Activated gamma-delta T cell (primary cell): ENCODE results near the gene TTC39C.

ENCODE experiments used
- DNase-seq: peaks from one replicate; lab custom pipeline; 2025; lab: John Stamatoyannopoulos, UW

TTC39C gene

DNA sequence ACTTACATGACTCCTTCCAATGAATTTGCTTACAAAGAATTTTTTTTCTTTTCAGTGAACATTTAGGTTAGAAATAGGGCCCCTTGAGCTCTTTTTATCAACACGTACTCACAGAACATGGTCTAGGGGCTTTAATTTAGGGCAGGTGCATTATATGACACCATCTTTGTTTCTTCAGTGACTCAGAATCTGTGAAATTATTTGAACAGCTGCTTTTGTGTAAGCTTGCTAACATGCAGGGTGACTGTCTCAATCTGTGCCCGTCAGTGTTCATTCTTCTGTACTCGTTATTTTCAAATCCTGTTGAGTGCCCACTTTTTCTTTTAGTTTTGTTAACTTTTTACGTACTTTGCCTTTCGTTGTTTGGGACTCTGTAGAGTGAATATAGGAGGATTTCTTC is 71.5 kb downstream of the TTC39C start:
- DNase-seq, result no peak

DNA sequence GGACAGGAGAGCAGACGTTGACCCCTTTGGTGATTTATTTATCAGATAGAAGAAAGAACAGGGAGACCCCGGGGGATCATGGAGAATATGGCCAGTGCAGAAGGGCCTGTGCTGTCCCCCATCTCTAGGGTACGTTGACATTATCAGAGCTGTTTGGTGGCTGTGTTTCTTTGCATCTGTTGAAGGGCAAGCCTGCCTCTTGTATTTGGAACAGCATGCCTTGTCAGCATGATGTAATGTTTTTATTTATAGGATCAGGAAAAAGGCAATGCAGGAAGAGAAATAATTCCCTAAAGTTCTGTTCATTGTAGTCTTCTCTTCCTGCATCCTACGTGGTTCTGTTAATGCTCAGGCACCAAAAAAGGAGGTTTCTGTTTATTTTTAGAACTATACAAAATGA is 74.5 kb downstream of the TTC39C start:
- no peak for DNase-seq

DNA sequence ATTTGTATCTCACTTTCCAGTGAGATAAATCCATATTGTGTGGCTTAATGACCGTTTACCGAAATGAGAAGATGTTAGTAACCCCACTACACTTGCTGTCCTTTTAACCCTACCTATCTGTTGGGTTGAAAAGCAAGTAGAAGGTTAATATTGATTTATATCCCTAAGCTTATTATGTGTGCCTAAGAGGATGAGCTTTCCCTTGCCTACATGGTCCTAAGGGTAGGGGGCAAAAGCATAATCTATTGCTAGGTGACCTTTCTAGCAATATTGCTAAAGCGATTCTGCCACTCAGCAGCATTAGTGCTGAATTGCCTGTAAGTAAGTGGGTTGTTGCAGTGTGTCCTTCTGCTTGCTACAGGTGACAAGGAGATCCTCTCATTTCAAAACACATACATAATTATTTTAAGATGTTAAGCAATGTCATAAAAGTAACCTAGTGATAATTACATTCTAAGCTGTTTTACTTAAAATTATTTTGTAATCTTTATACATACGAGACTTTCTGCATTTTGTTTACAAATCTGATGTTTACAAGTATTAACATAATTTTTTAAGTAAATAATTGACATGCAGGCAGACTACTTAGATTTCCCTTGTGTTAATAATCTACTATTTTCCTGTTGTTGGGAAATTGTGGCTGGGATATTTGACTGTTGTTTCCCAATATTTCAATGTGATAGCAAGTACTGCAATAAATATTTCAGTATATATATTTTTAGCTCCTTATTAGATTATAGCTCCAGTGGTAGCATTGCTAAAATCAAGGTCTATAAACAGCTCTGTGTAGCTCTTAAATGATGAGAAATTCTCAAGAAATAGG is 75.2 kb downstream of the TTC39C start:
- DNase-seq, result no peak

DNA sequence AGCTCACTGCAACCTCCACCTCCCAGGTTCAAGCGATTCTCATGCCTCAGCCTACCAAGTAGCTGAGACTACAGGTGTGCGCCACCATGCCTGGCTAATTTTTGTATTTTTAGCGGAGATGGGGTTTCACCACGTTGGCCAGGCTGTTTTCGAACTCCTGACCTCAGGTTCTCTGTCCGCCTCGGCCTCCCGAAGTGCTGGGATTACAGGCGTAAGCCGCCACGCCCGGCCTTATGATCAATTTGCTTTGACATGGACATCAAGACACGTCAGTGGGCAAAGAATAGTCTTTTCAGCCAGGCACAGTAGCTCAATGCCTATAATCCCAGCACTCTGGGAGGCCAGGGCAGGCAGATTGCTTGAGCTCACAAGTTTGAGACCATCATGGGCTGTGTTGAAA is 76.3 kb downstream of the TTC39C start:
- DNase-seq, result no peak

DNA sequence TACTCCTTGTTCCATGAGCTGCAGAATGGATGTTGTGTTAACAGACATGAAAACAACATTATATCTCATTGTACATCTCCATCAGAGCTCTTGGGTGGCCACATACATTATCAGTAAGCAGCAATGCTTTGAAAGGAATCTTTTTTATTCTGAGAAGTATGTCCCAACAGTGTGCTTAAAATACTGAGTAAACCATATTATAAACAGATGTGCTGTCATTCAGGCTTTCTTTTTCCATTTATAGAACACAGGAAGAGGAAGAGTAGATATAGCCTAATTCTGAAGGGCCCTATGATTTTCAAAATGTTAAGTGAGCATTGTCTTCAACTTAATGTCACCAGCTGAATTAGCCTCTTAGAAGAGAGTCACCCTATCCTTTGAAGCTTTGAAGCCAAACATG is 80.0 kb downstream of the TTC39C start:
- DNase-seq, result no peak

DNA sequence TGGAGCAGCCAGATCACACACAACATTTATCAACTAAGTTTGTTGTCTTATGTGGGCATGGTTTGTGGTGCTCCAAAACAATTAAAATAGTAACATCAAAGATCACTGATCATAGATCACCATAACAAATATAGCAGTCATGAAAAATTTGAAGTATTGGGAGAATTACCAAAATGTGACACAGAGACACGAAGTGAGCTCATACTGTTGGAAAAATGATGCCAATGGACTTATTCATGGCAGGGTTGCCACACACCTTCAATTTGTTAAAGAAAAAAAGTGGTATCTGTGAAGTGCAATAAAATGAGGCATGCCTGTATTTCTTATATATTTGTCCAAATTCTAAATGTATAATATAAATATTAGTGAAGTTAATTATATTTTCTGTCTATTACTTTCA is 81.4 kb downstream of the TTC39C start:
- no peak for DNase-seq

DNA sequence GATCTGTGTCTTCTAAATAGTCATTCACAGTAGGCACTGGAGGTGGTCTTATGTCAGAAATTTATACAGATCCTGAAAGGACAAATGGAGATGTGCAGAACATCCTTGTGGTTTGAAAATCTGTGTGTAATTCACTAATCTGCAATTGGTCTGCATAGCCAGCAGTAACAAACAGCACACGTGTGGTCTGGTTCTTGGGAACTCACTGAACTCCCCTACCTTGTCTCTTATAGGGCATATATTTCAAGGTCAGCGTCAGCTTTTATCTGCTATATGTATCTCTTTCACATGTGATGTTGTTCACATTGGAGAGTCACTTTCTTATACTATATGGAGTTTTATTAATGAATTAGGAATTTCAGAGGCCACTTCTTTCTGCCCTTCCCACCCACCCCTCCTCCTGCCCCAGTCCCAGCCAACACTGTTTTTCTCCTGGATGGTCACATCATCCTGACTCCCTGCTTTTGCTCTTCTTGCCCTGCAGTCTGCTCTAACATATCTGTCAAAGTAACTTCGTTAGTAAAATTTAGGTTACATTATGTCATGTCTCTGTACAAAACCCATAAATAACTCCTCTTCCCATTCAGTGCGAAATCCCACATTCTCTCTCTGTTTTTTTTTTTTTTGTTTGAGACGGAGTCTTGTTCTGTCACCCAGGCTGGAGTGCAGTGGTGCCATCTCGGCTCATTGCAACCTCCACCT is 88.9 kb downstream of the TTC39C start:
- no peak for DNase-seq

DNA sequence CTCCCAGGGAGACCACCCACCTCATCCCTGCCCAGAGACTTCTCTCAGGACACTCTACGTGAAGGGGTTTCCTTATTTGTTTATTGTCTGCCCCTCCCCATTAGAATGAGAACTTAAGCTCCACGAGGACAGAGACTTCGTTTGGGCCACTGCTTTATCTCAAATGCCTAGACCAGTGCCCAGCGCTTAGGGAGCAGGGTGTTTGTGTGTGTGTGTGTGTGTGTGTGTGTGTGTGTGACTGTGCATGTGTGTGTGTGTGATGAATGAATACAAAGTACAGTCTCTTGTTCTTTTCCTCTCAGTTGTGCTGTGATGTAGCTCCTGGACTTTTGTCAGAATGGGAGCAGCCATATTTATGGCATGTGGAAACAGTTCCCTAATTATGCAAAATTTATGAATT is 89.9 kb downstream of the TTC39C start:
- no peak for DNase-seq

DNA sequence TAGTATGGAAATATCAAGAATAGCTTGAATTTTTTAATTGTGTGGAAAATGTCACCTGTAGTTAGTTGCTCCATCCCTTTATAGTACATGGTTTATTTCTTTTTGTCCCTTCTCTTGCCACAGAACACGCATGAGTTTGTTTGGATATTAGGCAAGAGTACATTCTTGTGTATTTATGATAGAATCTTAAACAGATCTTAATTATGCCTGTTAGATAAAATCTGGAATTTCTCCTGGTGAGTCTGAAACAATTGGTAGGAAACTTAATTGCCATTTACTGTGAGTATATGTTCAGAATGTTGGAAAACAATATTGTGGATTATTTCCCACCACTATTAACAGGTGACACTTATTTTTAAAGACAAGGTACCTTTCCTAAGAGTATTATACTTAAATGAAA is 94.1 kb downstream of the TTC39C start:
- no peak for DNase-seq

DNA sequence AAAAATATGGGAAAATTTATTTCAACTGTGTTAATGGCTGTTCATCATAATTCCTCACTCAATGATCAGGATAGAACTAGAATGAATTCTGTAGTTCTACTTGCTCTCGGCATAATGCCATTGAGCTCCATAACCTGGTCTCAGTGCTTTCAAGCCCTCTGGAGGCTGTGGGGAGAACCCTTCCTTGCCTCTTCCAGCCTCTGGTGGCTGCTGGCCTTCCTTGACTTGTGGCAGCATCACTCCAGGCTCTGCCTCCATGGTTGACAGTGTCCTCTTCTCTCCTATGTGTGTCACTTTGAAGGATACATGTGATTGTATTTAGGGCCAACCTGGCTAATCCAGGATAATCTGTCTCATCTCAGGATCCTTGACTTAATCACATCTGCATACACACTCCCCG is 97.4 kb downstream of the TTC39C start:
- DNase-seq, result no peak

DNA sequence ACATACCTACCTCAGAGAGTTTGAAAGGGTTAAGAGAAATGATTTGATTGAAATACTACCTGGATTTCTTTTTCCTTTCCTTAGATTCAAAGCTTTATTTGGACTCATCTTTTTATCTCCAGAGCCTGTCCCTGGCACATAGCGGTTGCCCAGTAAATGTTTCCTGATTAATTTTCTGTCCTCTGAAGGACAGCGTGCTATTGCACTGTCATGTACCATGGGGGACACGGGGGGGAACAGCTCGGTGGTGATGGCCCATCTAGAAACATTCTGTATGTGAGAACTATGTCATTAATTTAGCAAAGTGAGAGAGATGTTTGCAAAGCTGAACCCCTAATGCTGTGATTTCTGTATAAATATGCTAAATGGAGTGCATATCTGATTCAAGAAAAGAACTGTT is 97.9 kb downstream of the TTC39C start:
- no peak for DNase-seq

DNA sequence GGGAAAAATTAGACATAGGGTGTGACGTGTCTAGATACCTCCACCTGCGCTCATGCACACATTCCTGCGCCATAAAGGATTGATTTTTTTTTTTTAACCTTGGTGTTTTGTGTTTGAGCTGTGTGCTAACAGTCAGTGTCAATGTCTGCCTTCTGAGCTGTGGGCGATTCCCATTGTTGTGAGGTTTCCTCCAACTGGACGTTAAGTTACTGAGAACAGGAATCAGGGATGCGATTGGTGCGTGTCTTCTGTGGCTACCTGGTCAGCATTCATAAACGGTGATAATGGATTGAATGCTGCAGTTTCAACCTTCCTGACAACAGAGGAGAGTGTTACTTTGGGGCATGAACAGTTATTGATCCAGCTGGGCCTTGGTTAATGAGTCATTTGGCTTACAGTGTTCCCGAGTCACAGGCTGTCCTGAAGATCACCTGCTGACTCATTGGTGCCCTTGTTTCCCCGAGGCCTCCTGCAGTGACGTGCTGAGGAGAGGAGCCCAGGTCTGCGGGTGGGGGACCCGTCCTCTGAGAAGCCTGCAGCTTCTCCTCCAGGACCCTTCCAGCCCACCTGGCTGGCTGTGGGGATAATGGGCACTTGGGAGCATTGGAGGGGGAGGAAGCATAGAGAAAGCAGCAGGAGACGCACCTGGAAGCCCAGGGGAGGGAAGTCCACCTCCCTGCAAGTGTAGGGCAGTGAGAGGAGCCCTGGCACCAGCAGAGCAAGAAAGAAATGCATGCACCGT is 98.5 kb downstream of the TTC39C start:
- DNase-seq, result no peak

DNA sequence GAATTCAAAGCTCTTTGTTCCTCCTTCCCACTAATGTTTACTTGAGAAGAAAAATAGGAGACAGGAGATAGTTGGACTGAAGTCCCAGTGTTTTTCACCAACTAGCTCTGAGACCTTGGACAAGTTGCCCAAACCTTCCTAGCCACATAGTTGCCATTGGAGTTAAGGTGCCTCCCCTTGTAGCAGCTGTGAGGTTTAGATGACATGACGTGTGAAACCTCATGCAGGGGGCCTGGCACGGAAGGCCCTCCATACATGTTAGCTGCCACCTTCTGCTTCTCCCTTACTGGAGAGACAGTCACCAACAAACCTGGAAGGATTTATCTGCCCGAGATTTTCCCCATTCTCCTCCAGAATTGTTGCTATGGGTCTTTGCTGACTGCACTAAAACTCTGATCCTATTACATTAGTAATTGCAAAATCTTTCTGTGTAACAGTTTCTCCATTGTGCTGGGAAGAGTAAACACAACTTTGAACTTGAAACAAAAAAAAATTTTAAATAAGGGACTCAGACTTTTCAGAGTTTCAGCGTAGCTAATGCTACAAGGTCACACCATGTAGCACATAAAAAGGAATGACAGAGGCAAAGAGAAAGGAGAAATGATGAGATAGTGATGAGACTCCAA is 100.5 kb downstream of the TTC39C start:
- no peak for DNase-seq

DNA sequence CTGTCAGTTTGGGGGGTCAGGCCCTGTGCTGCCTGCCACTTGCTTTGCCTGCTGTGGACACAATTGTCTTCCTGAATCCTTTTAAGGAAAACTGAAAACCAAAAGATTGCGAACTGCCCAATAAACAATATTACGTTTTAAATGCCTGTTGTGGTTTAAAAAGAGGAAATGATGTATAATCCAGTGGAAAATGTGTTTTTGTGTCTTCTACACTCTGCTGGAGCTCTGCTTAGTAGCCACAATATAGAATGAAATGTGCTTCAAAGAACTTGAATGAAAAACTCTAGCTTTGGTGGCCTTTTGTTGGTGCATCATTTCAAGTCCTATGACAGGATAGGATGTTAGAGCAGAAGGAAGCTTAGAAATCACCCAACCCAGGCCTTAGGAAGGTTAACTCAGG is 101.1 kb downstream of the TTC39C start:
- no peak for DNase-seq

DNA sequence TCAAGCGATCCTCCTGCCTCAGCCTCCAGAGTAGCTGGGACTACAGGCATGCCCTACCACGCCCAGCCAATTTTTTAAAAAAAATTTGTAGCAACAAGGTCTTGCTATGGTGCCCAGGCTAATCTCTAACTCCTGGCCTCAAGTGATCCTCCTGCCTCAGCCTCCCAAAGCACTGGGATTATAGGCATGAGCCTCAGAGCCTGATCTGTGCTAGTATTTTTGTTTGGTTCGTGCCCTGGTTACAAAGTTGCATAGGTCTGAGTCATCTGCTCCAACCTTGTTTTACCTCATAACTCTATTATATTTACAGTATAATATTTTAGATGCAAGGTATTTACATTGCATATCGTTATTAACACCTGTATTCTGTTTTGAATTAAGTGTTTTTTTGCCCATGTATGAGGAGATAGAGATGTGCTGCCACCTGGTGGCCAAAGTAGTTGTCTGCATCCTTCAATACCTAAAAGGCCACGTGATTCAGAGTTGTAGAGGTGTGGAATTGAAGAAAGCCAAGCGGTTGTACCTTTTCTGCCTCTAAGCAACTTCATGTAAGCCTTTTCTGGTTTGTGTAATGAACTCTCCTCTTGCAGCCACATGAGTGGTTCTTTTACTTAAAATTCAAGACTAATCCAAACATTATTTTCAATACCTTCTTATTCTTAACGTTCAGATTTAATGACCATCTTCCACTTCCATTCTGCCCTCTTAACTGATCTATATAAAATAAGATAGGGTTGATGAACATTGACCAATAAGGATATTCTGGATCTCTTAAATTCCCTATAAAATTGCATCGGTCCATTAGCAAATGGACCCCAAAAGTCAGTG is 104.4 kb downstream of the TTC39C start:
- DNase-seq, result no peak

DNA sequence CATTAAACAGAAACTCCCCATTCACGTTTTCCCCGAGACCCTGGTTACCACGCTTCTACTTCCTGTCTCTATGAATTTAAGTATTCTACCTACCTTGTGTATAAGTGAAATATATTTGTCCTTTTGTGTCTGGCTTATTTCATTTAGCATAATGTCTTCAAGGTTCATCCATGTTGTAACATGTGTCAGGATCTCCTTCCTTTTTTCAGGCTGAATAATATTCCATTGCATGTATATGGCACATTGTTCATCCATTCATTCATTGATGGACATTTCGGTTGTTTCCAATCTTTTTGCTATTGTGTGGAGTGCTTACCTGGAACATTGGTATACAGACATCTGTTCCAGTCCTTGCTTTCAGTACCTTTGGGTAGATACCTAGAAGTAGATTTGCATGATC is 106.1 kb downstream of the TTC39C start:
- DNase-seq, result no peak

DNA sequence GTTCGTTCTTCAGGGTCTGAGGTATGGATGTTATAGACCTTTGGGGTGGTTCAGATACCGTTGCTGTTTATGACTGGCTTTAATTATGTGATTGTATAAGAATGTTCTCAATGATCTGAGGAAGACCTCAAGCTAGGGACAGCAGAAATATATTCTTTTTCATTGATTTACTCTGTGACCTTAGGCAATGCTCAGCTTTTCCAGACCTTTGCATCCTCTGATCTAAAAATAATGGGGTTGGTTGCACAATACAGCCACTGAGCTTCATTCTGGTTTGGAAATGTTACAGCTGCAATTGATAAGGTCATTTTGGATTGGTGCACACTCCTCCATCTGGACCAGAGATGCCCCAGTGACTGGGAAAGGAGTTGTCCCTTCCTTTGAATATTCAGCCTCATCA is 107.1 kb downstream of the TTC39C start:
- DNase-seq, result no peak

DNA sequence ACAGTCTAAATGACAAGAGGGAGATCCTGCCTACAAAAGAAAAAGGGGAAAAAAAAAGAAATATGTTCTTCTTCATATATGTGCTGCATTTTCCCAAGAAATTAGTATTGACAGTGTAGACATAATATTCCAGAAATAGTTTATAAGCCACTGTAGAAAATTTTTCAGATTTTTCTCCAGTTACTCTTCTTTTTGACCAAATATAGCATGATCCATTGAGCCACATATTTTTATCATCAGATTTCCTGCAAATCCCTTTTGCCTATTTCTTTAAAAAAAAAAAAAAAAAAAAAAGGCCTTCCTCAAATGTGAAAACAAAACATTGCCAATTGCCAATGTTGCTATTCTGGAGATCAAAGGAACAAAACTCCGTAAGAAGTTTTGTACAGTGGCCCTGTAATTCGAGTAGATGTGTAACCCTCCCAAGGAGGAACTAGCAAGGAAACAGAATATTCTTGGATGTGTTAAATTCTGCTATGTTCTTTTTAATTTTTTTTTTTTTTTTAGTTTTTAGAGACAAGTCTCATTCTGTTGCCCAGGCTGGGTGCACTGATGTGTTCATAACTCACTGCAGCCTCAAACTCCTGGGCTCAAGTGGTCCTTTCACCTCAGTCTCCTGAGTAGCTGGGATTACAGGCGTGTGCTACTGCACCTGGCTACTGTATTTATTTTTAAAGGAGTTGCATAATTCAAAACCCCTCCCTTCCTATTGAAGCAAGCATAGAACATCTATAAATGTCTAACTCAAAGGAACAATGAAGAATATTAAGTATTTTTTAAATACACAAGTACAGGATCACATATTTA is 111.8 kb downstream of the TTC39C start:
- no peak for DNase-seq

DNA sequence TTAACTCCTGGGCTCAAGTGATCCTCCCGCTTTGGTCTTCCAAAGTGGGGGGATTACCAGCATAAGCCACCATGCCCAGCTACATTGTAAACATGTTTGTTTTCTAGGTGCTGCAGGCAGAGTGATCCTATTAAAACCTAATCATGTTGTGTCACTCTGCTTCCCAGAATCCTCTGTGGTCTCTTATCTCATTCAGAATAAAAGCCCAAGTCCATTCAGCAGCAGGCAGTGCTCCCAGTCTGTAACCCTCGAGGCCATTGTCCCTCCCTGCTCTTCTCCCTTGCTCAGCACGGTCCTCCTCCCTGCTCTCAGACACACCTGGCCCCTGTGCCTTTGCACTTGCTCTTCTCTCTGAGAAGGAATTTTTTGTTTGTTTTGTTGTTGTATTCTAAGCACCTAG is 113.2 kb downstream of the TTC39C start:
- DNase-seq, result no peak

DNA sequence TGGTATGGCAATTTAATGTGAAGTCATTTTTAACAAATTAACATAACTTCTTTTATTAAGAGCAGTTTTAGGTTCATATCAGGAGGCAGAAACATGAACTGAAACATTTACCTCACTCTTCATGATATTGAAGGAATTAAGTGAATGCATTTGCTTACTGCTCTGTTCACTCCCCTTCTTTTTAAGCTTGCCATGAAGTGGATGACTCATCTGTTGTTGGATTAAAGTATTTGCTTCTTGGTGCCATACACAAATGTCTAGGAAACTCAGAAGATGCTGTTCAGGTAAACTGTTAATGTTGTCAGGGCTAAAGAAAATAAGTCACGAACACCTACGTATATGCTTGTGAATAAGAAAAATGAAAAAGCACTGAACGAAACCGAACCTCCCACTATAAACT is 114.1 kb downstream of the TTC39C start:
- no peak for DNase-seq

DNA sequence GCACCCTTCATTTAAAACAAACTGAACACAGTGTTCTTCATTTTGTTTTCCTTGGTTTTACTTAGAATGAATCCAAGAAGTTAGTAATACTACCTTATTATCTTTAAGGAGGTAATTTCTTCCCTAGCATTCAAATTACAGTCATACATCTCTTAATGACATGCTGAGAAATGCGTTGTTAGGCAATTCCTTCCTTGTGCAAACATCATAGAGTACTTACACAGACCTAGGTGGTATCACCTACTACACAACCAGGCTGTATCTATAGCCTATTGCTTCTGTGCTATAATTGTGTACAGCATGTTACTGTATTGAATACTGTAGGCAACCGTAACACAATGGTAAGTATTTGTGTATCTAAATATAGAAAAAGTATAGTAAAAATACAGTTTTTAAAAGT is 115.9 kb downstream of the TTC39C start:
- no peak for DNase-seq
